A549 (cell line): Measurements from ENCODE around the gene THEMIS. TPM values are rescaled to one million over a fixed set of nuclear protein-coding genes. Genes with fewer than 3 reads are reported as not detected.

Experiments
- ATAC-seq, 2 experiments: fragments of 200-7000 bp in 1 of 2; fragments of >200 bp in 1 of 2; cut with Nextera tagmentation in 1 of 2; cut with Tn5 transposase in 1 of 2; 3 replicates each; pipeline versions ENCODE4 v1.8.0 to v1.9.1; 2018 to 2020; ENCODE audit warnings: mild to moderate bottlenecking in 1 of 2, moderate library complexity in 1 of 2
- CTCF ChIA-PET: fragments of 300-600 bp; sonication (Branson Sonifier 250); formaldehyde crosslinking; extraction: SDS; loops from one replicate; lab custom pipeline; 2021; ENCODE audit warnings: antibody characterized with exemption, inconsistent platforms; lab: Yijun Ruan, JAX
- POLR2A ChIA-PET: fragments of 350-600 bp; formaldehyde crosslinking; extraction: SDS; loops from one replicate; lab custom pipeline; 2021; ENCODE audit warnings: antibody characterized with exemption, inconsistent platforms; lab: Yijun Ruan, JAX
- DNase-seq, 2 experiments: peaks; one replicate each; pipeline versions ENCODE4 v3.0.0 to v3.0.0-alpha.2; 2011 to 2016; ENCODE audit warnings: low read depth in 1 of 2, low spot score in 1 of 2
- FAIRE-seq: peaks from 2 replicates; lab custom pipeline; 2011; peaks lifted over from hg19 to GRCh38; lab: Jason Lieb, UNC
- H3K27ac ChIP-seq, 2 experiments: fragments of >200 bp; sonication (Bioruptor Twin); formaldehyde crosslinking; 3 replicates each; pipeline ENCODE4 v1.5.1; 2016 to 2017
- H3K4me1 ChIP-seq: fragments of >200 bp; sonication (Bioruptor Twin); formaldehyde crosslinking; 3 replicates; pipeline ENCODE4 v1.6.1; 2016
- H3K4me2 ChIP-seq: fragments of >200 bp; sonication (Bioruptor Twin); formaldehyde crosslinking; 3 replicates; pipeline ENCODE4 v1.6.1; 2016
- H3K4me3 ChIP-seq: fragments of >200 bp; sonication (Bioruptor Twin); formaldehyde crosslinking; 3 replicates; pipeline ENCODE4 v1.5.1; 2016
- H3K9me3 ChIP-seq: fragments of >200 bp; sonication (Bioruptor Twin); formaldehyde crosslinking; 3 replicates; pipeline ENCODE4 v1.6.1; 2016
- BHLHE40 ChIP-seq: IDR thresholded peaks from 2 replicates; pipeline ENCODE4 v1.6.1; 2012; ENCODE audit warnings: low read depth, low read length, inconsistent platforms
- CEBPB ChIP-seq, 2 experiments: fragments of >200 bp in 1 of 2; sonication (Bioruptor Twin) in 1 of 2; formaldehyde crosslinking in 1 of 2; IDR thresholded peaks; 2 replicates each; pipeline ENCODE4 v1.6.1; 2012 to 2016
- CHD4 ChIP-seq: fragments of 200-600 bp; sonication (generic); IDR thresholded peaks from 2 replicates; pipeline ENCODE4 v1.6.1; 2016; ENCODE audit warnings: antibody characterized with exemption, mild to moderate bottlenecking, borderline replicate concordance
- EHF ChIP-seq: fragments of 250-450 bp; sonication (Bioruptor Pico); IDR thresholded peaks from 2 replicates; pipeline ENCODE4 v1.5.0; 2020; ENCODE audit warnings: mild to moderate bottlenecking
- GATA3 ChIP-seq: IDR thresholded peaks from 2 replicates; pipeline ENCODE4 v1.6.1; 2012; ENCODE audit warnings: borderline replicate concordance
- HDAC2 ChIP-seq: fragments of 200-600 bp; sonication (generic); IDR thresholded peaks from 2 replicates; pipeline ENCODE4 v1.6.1; 2016
- HOXA7 ChIP-seq: fragments of 250-450 bp; sonication (Bioruptor Pico); IDR thresholded peaks from 2 replicates; pipeline ENCODE4 v1.5.0; 2020; ENCODE audit warnings: mild to moderate bottlenecking, moderate library complexity
- KDM1A ChIP-seq: fragments of 200-600 bp; sonication (generic); IDR thresholded peaks from 2 replicates; pipeline ENCODE4 v1.6.1; 2016; ENCODE audit warnings: low read depth, mild to moderate bottlenecking
- MAFK ChIP-seq: fragments of 450-650 bp; IDR thresholded peaks from 2 replicates; pipeline ENCODE4 v1.6.1; 2014; ENCODE audit not compliant: partially characterized antibody
- MYC ChIP-seq: IDR thresholded peaks from 2 replicates; pipeline ENCODE4 v1.6.1; 2012; ENCODE audit warnings: mild to moderate bottlenecking, inconsistent platforms, low read length, improper control_type of control experiment, borderline replicate concordance
- POLR2A ChIP-seq: IDR thresholded peaks from 2 replicates; pipeline ENCODE4 v1.6.1; 2012; ENCODE audit warnings: mild to moderate bottlenecking, low read length
- POLR2AphosphoS2 ChIP-seq: conservative IDR thresholded peaks from 2 replicates; pipeline ENCODE4 v1.6.1; 2012; ENCODE audit warnings: low read length, improper control_type of control experiment, inconsistent platforms
- RCOR1 ChIP-seq: fragments of 150-350 bp; IDR thresholded peaks from 2 replicates; pipeline ENCODE4 v1.6.1; 2014; ENCODE audit warnings: antibody characterized with exemption, low read length, low read depth
- RNF2 ChIP-seq: fragments of 200-600 bp; sonication (generic); IDR thresholded peaks from 2 replicates; pipeline ENCODE4 v1.6.1; 2016; ENCODE audit warnings: low read depth, mild to moderate bottlenecking, antibody characterized with exemption, moderate library complexity, borderline replicate concordance
- SMC3 ChIP-seq: fragments of >200 bp; sonication (Bioruptor Twin); formaldehyde crosslinking; IDR thresholded peaks from 3 replicates; pipeline ENCODE4 v1.6.1; 2018; ENCODE audit warnings: inconsistent platforms
- TFCP2L1 ChIP-seq: fragments of 250-450 bp; sonication (Bioruptor Pico); IDR thresholded peaks from 2 replicates; pipeline ENCODE4 v1.5.0; 2021; ENCODE audit warnings: mild to moderate bottlenecking
- TP53 ChIP-seq: fragments of 250-450 bp; sonication (Bioruptor Pico); IDR thresholded peaks from 2 replicates; pipeline ENCODE4 v1.5.0; 2021; ENCODE audit warnings: mild to moderate bottlenecking, moderate library complexity
- WGBS: methylation state at CpG from one replicate; pipeline ENCODE4 v1.1.6; 2017; ENCODE audit errors: missing lambda C conversion rate; 5-methylcytosine and 5-hydroxymethylcytosine counted together
- polyA plus RNA-seq, 4 experiments: library from polyadenylated mRNA; depleted of rRNA in 3 of 4; stranded (reverse); fragments of >200 nt; fragmentation: RNase III in 1 of 4; extraction: RNeasy Plus Mini Kit Qiagen cat#74134 plus additional on column Dnase treatment in 1 of 4; gene quantifications; 2 replicates in 3 of 4; 3 replicates in 1 of 4; pipeline ENCODE4 v1.2.3, GENCODE V29; 2011 to 2017
- TF ChIP-seq, protein P1 (sequence below): IDR thresholded peaks from 2 replicates; pipeline ENCODE4 v1.6.1; 2012
- TF ChIP-seq, protein P2 (sequence below): fragments of >200 bp; sonication (Bioruptor Twin); formaldehyde crosslinking; IDR thresholded peaks from 3 replicates; pipeline ENCODE4 v1.6.1; 2016
- TF ChIP-seq, protein P3 (sequence below): fragments of 250-450 bp; sonication (Bioruptor Pico); IDR thresholded peaks from 2 replicates; pipeline ENCODE4 v1.5.0; 2020; ENCODE audit warnings: low read depth, mild to moderate bottlenecking, moderate library complexity
- TF ChIP-seq, protein P4 (sequence below): IDR thresholded peaks from 2 replicates; pipeline ENCODE4 v1.6.1; 2012

THEMIS gene
- polyA plus RNA-seq, 2 of the 4 experiments (the other 2 are of a cell fraction) = not detected

DNA sequence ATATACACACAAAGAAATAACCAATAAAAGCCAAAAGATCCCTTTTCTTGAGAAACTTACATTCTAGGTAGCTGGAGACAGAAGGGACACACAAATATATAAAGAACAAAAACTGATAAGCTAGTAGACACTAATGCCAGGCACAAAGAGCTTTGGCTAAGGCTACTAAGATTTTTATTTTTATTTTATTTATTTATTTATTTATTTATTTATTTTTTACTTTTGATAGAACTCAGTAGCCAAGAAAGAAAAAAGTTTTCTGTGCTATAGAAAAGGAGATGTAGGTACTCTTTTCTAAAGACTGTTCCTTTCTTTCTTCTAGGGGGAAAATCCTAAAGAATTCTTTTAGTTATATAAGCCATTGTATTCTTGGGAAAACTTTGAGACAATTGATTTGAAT is 34.1 kb downstream of the THEMIS start (continued):
- no peak for TF ChIP-seq GATA3
- no peak for TF ChIP-seq POLR2AphosphoS2

DNA sequence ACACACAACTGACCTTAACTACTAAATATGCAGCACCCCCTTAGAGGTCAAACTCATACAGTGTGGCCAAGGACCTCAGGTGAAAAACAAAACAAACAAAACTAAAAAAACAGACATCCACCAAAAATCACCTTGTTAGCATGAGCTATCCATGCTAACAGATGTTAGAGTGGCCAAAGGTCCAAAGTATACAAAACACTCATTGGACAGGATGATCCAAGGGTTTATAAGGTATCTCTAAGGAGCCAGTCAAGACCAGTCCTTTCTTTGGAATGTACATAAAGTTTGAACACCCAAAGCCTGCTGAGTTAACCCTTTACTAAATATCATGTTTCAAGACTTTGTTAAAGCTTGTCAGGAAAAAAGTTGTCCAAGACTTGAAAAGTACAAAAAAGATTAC is 35.8 kb downstream of the THEMIS start:
- no peak overlapping the region for H3K27ac ChIP-seq
- ChIA-PET CTCF (no interaction called here), POLR2A (no interaction called here)
- FAIRE-seq (no peak), ATAC-seq (no peak), DNase-seq (no peak)
- H3K4me1 ChIP-seq = no peaks in the 10 kb centered on the region
- H3K4me3 ChIP-seq = no peak overlapping the region
- no peak overlapping the region for H3K4me2 ChIP-seq
- no peaks in the 10 kb centered on the region for H3K9me3 ChIP-seq
- TF ChIP-seq GATA3 (no peak), HOXA7 (CRISPR knock-in tag) (no peak), TFCP2L1 (CRISPR knock-in tag) (no peak), SMC3 (no peak), RNF2 (no peak), BHLHE40 (no peak), MAFK (no peak), MYC (no peak), CEBPB (IDR thresholded peaks at IDR 0.05) (no peak)

DNA sequence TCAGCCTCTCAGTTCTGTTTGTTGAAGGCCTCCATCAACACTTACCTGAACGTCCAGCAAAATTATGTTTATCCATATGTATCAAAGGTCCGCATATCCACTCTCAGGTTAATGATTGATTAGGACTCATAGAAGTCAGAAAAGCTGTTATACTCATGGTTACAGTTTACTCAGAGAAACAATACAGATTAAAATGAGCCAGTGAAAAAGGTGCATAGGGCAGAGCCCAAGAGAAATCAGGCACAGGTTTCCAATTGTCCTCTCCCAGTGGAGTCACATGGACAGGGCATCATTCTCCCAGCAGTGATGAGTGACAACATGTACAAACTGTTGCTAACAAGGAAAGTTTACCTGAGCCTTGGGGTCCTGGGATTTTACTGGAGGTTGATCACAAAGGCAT is 36.2 kb downstream of the THEMIS start:
- no peaks in the 10 kb centered on the region for H3K4me1 ChIP-seq
- H3K4me2 ChIP-seq = no peak overlapping the region
- POLR2A ChIA-PET = no interaction called here
- CTCF ChIA-PET = no interaction called here
- FAIRE-seq = no peak
- TF ChIP-seq TP53 (CRISPR knock-in tag) (no peak), KDM1A (no peak), GATA3 (no peak), RCOR1 (no peak), POLR2A (no peak)
- TF ChIP-seq, protein P1, sequence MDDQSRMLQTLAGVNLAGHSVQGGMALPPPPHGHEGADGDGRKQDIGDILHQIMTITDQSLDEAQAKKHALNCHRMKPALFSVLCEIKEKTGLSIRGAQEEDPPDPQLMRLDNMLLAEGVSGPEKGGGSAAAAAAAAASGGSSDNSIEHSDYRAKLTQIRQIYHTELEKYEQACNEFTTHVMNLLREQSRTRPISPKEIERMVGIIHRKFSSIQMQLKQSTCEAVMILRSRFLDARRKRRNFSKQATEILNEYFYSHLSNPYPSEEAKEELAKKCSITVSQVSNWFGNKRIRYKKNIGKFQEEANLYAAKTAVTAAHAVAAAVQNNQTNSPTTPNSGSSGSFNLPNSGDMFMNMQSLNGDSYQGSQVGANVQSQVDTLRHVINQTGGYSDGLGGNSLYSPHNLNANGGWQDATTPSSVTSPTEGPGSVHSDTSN = no peak
- TF ChIP-seq, protein P2, sequence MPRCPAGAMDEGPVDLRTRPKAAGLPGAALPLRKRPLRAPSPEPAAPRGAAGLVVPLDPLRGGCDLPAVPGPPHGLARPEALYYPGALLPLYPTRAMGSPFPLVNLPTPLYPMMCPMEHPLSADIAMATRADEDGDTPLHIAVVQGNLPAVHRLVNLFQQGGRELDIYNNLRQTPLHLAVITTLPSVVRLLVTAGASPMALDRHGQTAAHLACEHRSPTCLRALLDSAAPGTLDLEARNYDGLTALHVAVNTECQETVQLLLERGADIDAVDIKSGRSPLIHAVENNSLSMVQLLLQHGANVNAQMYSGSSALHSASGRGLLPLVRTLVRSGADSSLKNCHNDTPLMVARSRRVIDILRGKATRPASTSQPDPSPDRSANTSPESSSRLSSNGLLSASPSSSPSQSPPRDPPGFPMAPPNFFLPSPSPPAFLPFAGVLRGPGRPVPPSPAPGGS = no peak
- no peak overlapping the region for H3K4me3 ChIP-seq
- H3K9me3 ChIP-seq = no peaks in the 10 kb centered on the region
- no peak overlapping the region for H3K27ac ChIP-seq
- 40% methylated on average over 2 of the region's 2 CpGs for WGBS
- DNase-seq = no peak
- no peak for ATAC-seq

DNA sequence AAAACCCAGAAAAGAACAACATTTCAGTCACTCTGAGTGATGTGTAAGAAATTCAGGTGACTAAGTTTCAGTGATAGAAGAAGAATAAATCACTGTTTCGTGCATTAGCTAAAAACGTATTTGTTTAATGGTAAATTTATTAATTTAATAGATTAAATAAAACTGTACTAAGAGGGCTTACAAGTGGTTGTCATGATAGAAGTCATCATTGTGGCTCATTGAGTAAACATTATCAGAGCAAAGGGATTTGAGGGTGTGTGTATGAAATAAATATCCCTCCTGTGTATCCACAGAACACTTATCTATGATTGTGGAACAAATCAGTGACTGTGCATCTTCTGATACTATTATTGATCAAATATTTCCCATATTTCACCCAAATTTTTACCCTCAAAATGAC is 40.1 kb downstream of the THEMIS start:
- WGBS = 21% methylated on average over 2 of the region's 2 CpGs
- Histone ChIP-seq H3K4me2 (no peak overlapping the region), H3K4me1 (no peaks in the 10 kb centered on the region), H3K27ac (no peak overlapping the region), H3K4me3 (no peak overlapping the region), H3K9me3 (no peaks in the 10 kb centered on the region)
- FAIRE-seq = no peak
- no peak for ATAC-seq
- POLR2A ChIA-PET = no interaction called here
- DNase-seq = no peak
- TF ChIP-seq MAFK (no peak), EHF (CRISPR knock-in tag) (no peak), HDAC2 (no peak), BHLHE40 (no peak), TFCP2L1 (CRISPR knock-in tag) (no peak), CEBPB (IDR thresholded peaks at IDR 0.05) (no peak), CHD4 (no peak)
- TF ChIP-seq, protein P3, sequence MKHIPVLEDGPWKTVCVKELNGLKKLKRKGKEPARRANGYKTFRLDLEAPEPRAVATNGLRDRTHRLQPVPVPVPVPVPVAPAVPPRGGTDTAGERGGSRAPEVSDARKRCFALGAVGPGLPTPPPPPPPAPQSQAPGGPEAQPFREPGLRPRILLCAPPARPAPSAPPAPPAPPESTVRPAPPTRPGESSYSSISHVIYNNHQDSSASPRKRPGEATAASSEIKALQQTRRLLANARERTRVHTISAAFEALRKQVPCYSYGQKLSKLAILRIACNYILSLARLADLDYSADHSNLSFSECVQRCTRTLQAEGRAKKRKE (CRISPR knock-in tag) = no peak
- TF ChIP-seq, protein P4, sequence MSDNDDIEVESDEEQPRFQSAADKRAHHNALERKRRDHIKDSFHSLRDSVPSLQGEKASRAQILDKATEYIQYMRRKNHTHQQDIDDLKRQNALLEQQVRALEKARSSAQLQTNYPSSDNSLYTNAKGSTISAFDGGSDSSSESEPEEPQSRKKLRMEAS = no peak
- CTCF ChIA-PET = no interaction called here
